Measurements from ENCODE around the gene ANKRD13A.

DNA sequence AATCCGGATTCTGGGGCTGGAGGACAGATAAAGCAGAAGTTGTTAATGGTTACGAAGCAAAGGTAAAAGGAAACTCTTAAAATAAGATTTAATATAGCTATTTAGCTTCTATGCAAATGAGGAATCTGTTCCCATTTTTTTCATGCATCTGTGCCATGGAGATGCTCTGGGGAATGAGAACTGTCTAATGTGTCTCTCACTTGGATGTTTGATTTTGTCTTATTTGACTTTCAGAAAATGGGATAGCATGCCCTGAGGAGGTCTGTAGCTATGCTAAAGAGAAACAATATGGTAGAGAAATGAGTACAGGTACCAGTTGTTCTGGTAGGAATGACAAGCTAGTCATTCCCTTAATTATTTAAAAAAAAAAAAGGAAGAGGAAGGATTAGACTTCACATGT, 24.8 kb downstream of the ANKRD13A start:
- TF ChIP-seq, protein P1, sequence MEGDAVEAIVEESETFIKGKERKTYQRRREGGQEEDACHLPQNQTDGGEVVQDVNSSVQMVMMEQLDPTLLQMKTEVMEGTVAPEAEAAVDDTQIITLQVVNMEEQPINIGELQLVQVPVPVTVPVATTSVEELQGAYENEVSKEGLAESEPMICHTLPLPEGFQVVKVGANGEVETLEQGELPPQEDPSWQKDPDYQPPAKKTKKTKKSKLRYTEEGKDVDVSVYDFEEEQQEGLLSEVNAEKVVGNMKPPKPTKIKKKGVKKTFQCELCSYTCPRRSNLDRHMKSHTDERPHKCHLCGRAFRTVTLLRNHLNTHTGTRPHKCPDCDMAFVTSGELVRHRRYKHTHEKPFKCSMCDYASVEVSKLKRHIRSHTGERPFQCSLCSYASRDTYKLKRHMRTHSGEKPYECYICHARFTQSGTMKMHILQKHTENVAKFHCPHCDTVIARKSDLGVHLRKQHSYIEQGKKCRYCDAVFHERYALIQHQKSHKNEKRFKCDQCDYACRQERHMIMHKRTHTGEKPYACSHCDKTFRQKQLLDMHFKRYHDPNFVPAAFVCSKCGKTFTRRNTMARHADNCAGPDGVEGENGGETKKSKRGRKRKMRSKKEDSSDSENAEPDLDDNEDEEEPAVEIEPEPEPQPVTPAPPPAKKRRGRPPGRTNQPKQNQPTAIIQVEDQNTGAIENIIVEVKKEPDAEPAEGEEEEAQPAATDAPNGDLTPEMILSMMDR (IDR thresholded peaks at IDR 0.05; ENCODE audit: low read depth, low read length): no peak
- no peak for TF ChIP-seq POLR2A (IDR thresholded peaks at IDR 0.05; ENCODE audit: extremely low read depth, insufficient read length)
